ENCODE results near the gene GNAS.

GRCh38 chr20:58877050-58877975 lies 24.8 kb downstream of the GNAS start:
- no peak for TF ChIP-seq EZH2 (IDR thresholded peaks at IDR 0.05; ENCODE audit: borderline replicate concordance, control insufficient read depth, low read depth, low read length)
- no peak for TF ChIP-seq CTCF (IDR thresholded peaks at IDR 0.05 in 2 of 3, conservative IDR thresholded peaks at IDR 0.05 in 1 of 3; ENCODE audit: control insufficient read depth in 2 of 3, extremely low read depth in 1 of 3, insufficient read depth in 1 of 3, low read depth in 3 of 3, low read length in 3 of 3)
- no peak for TF ChIP-seq EED (IDR thresholded peaks at IDR 0.05; ENCODE audit: low read depth)
- TF ChIP-seq POLR2A (IDR thresholded peaks at IDR 0.05; ENCODE audit: low read depth, low read length), result no peak
- TF ChIP-seq MYC (IDR thresholded peaks at IDR 0.05; ENCODE audit: insufficient read depth, insufficient read length, insufficient replicate concordance, low read length, severe bottlenecking), result no peak
- no peak for TF ChIP-seq ATF7 (IDR thresholded peaks at IDR 0.05; ENCODE audit: low read depth)
- TF ChIP-seq JUND (IDR thresholded peaks at IDR 0.05; ENCODE audit: low read depth, low read length), result no peak
- no peak for TF ChIP-seq CHD4 (IDR thresholded peaks at IDR 0.05)
- no peak for TF ChIP-seq LARP7 (IDR thresholded peaks at IDR 0.05)
